Lower leg skin (tissue), 3 donors: ENCODE data around the gene OBSCN.

Experiments
- POLR2A ChIP-seq, 2 donors: fragments of 450-650 bp; IDR thresholded peaks; one replicate each; pipeline ENCODE4 v1.6.1; 2016 to 2017; ENCODE audit warnings: antibody characterized with exemption in 2 of 2, mild to moderate bottlenecking in 1 of 2, moderate library complexity in 1 of 2
- TF ChIP-seq, protein P1 (sequence below), 3 donors: fragments of 450-650 bp; IDR thresholded peaks; one replicate each; pipeline ENCODE4 v1.5.1; 2016; ENCODE audit warnings: antibody characterized with exemption in 3 of 3, mild to moderate bottlenecking in 3 of 3, moderate library complexity in 2 of 3

GRCh38 chr1:228415853-228416216 lies 208.0 kb downstream of the OBSCN start:
- TF ChIP-seq, protein P1, sequence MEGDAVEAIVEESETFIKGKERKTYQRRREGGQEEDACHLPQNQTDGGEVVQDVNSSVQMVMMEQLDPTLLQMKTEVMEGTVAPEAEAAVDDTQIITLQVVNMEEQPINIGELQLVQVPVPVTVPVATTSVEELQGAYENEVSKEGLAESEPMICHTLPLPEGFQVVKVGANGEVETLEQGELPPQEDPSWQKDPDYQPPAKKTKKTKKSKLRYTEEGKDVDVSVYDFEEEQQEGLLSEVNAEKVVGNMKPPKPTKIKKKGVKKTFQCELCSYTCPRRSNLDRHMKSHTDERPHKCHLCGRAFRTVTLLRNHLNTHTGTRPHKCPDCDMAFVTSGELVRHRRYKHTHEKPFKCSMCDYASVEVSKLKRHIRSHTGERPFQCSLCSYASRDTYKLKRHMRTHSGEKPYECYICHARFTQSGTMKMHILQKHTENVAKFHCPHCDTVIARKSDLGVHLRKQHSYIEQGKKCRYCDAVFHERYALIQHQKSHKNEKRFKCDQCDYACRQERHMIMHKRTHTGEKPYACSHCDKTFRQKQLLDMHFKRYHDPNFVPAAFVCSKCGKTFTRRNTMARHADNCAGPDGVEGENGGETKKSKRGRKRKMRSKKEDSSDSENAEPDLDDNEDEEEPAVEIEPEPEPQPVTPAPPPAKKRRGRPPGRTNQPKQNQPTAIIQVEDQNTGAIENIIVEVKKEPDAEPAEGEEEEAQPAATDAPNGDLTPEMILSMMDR (IDR thresholded peaks at IDR 0.05) = no peak
- TF ChIP-seq POLR2A (IDR thresholded peaks at IDR 0.05) = no peak
